ENCODE measurements around the gene RBM33.
A peak's percentile ranks its signal among the peaks of the same experiment; 100 is the strongest.

RBM33 gene

GRCh38 chr7:155793720-155794119 is 149.3 kb downstream of the RBM33 start:
- DNase-seq (ENCODE audit: low read depth in 3 of 3) = no peak

GRCh38 chr7:155794196-155794595 is 149.7 kb downstream of the RBM33 start:
- DNase-seq (ENCODE audit: low read depth in 3 of 3) = no peak

- DNase-seq (ENCODE audit: low read depth in 3 of 3) = no peak
These were observed 150.9 kb downstream of the RBM33 start for GRCh38 chr7:155795401-155795800.

GRCh38 chr7:155795951-155796350 is 151.5 kb downstream of the RBM33 start:
- no peak for DNase-seq (ENCODE audit: low read depth in 3 of 3)

GRCh38 chr7:155796381-155797261 is 152.2 kb downstream of the RBM33 start:
- DNase-seq (ENCODE audit: low read depth in 3 of 3) = peak; percentile 50 to 66 (median 57)

- DNase-seq (ENCODE audit: low read depth in 3 of 3) = no peak
These were observed 153.1 kb downstream of the RBM33 start for GRCh38 chr7:155797262-155798250.

GRCh38 chr7:155798673-155799439 is 154.4 kb downstream of the RBM33 start:
- no peak for DNase-seq (ENCODE audit: low read depth in 3 of 3)

- no peak for DNase-seq (ENCODE audit: low read depth in 3 of 3)
These were observed 155.1 kb downstream of the RBM33 start for GRCh38 chr7:155799514-155799913.

GRCh38 chr7:155800301-155800700 is 155.8 kb downstream of the RBM33 start:
- DNase-seq (ENCODE audit: low read depth in 3 of 3) = no peak

- no peak for DNase-seq (ENCODE audit: low read depth in 3 of 3)
These were observed 156.3 kb downstream of the RBM33 start for GRCh38 chr7:155800741-155801267.

GRCh38 chr7:155802291-155802690 is 157.8 kb downstream of the RBM33 start:
- no peak for DNase-seq (ENCODE audit: low read depth in 3 of 3)

- no peak for DNase-seq (ENCODE audit: low read depth in 3 of 3)
These were observed 158.5 kb downstream of the RBM33 start for GRCh38 chr7:155802906-155803417.

- DNase-seq (ENCODE audit: low read depth in 3 of 3) = peak in 1 of 3 experiments; percentile 16
These were observed 159.2 kb downstream of the RBM33 start for GRCh38 chr7:155803418-155804376.

- DNase-seq (ENCODE audit: low read depth in 3 of 3) = no peak
These were observed 160.0 kb downstream of the RBM33 start for GRCh38 chr7:155804431-155804831.

GRCh38 chr7:155804897-155805825 is 160.7 kb downstream of the RBM33 start:
- peak in 2 of 3 experiments; percentile 43 to 60 for DNase-seq (ENCODE audit: low read depth in 3 of 3)

GRCh38 chr7:155805826-155806095 is 161.3 kb downstream of the RBM33 start:
- no peak for DNase-seq (ENCODE audit: low read depth in 3 of 3)

- DNase-seq (ENCODE audit: low read depth in 3 of 3) = no peak
These were observed 161.8 kb downstream of the RBM33 start for GRCh38 chr7:155806096-155806871.

- DNase-seq (ENCODE audit: low read depth in 3 of 3) = no peak
These were observed 162.7 kb downstream of the RBM33 start for GRCh38 chr7:155807065-155807671.

All from stimulated activated CD4-positive, alpha-beta T cell treated with anti-CD3 and anti-CD28 coated beads, TNF-alpha, amount 100 ng/mL, for 24 hours (primary cell).